Liver (tissue), 9 donors: ENCODE data around the gene SORD. TPM values are rescaled to one million over a fixed set of nuclear protein-coding genes. Genes with fewer than 3 reads are reported as not detected.

Source experiments
- DNase-seq: peaks from one replicate; pipeline ENCODE4 v3.0.0-alpha.2; 2017; ENCODE audit warnings: low spot score
- H3K27ac ChIP-seq, 2 donors: one replicate each; pipeline ENCODE4 v1.7.0; 2013; ENCODE audit warnings: inconsistent platforms in 2 of 2, low read length in 2 of 2, control low read depth in 1 of 2, low read depth in 1 of 2, mild to moderate bottlenecking in 1 of 2
- H3K27me3 ChIP-seq, 4 donors: one replicate each; pipeline versions ENCODE4 v1.6.1 to v1.7.0; 2013; ENCODE audit warnings: low read length in 3 of 4, inconsistent platforms in 1 of 4, mild to moderate bottlenecking in 1 of 4, moderate library complexity in 1 of 4; ENCODE audit not compliant: control insufficient read depth in 4 of 4, insufficient read depth in 4 of 4
- H3K36me3 ChIP-seq, 4 donors: one replicate each; pipeline versions ENCODE4 v1.6.1 to v1.7.0; 2013; ENCODE audit warnings: low read length in 3 of 4, mild to moderate bottlenecking in 3 of 4, low read depth in 1 of 4, moderate library complexity in 1 of 4; ENCODE audit not compliant: control insufficient read depth in 4 of 4, insufficient read depth in 3 of 4
- H3K4me1 ChIP-seq, 4 donors: one replicate each; pipeline versions ENCODE4 v1.6.1 to v1.7.0; 2013; ENCODE audit warnings: low read length in 3 of 4, mild to moderate bottlenecking in 3 of 4, moderate library complexity in 1 of 4; ENCODE audit not compliant: control insufficient read depth in 4 of 4, insufficient read depth in 4 of 4
- H3K4me3 ChIP-seq, 3 donors: one replicate each; pipeline versions ENCODE4 v1.6.1 to v1.7.0; 2013; ENCODE audit warnings: low read length in 3 of 3, control low read depth in 1 of 3, low read depth in 1 of 3, mild to moderate bottlenecking in 1 of 3
- H3K9ac ChIP-seq, 2 donors: one replicate each; pipeline ENCODE4 v1.7.0; 2013; ENCODE audit warnings: low read length in 2 of 2, mild to moderate bottlenecking in 2 of 2, moderate library complexity in 2 of 2, control low read depth in 1 of 2, low read depth in 1 of 2
- H3K9me3 ChIP-seq, 4 donors: one replicate each; pipeline versions ENCODE4 v1.6.1 to v1.7.0; 2013; ENCODE audit warnings: low read length in 3 of 4; ENCODE audit not compliant: control insufficient read depth in 4 of 4
- ATF3 ChIP-seq: IDR thresholded peaks from 2 replicates; pipeline ENCODE4 v1.6.1; 2016; ENCODE audit warnings: antibody characterized with exemption
- CTCF ChIP-seq: fragments of 150-350 bp; IDR thresholded peaks from 2 replicates; pipeline ENCODE4 v1.5.1; 2017; ENCODE audit warnings: improper control_type of control experiment, low read depth, low read length; ENCODE audit not compliant: missing input control
- EGR1 ChIP-seq, 2 donors: IDR thresholded peaks; 2 replicates each; pipeline ENCODE4 v1.6.1; 2016 to 2018; ENCODE audit warnings: antibody characterized with exemption in 2 of 2, low read depth in 2 of 2
- FOXA1 ChIP-seq: IDR thresholded peaks from 2 replicates; pipeline ENCODE4 v1.6.1; 2016; ENCODE audit warnings: antibody characterized with exemption
- FOXA2 ChIP-seq: IDR thresholded peaks from 2 replicates; pipeline ENCODE4 v1.6.1; 2016; ENCODE audit warnings: antibody characterized with exemption
- GABPA ChIP-seq, 2 donors: IDR thresholded peaks in 1 of 2; conservative IDR thresholded peaks in 1 of 2; 2 replicates each; pipeline ENCODE4 v1.6.1; 2016; ENCODE audit warnings: antibody characterized with exemption in 2 of 2, mild to moderate bottlenecking in 1 of 2, moderate library complexity in 1 of 2
- HNF4A ChIP-seq, 2 donors: conservative IDR thresholded peaks; 2 replicates each; pipeline ENCODE4 v1.6.1; 2016; ENCODE audit warnings: antibody characterized with exemption in 2 of 2, mild to moderate bottlenecking in 2 of 2
- HNF4G ChIP-seq: IDR thresholded peaks from 2 replicates; pipeline ENCODE4 v1.6.1; 2016; ENCODE audit warnings: antibody characterized with exemption
- JUND ChIP-seq, 2 donors: IDR thresholded peaks; 2 replicates each; pipeline ENCODE4 v1.6.1; 2016; ENCODE audit warnings: antibody characterized with exemption in 2 of 2
- MAX ChIP-seq: IDR thresholded peaks from 2 replicates; pipeline ENCODE4 v1.6.1; 2016; ENCODE audit warnings: antibody characterized with exemption
- NR2F2 ChIP-seq: IDR thresholded peaks from 2 replicates; pipeline ENCODE4 v1.6.1; 2016; ENCODE audit warnings: antibody characterized with exemption
- RAD21 ChIP-seq, 2 donors: IDR thresholded peaks; 2 replicates each; pipeline ENCODE4 v1.6.1; 2016; ENCODE audit warnings: antibody characterized with exemption in 2 of 2, mild to moderate bottlenecking in 2 of 2
- RXRA ChIP-seq, 2 donors: IDR thresholded peaks; 2 replicates each; pipeline ENCODE4 v1.6.1; 2017 to 2018; ENCODE audit warnings: antibody characterized with exemption in 2 of 2, mild to moderate bottlenecking in 1 of 2
- TAF1 ChIP-seq: conservative IDR thresholded peaks from 2 replicates; pipeline ENCODE4 v1.6.1; 2016; ENCODE audit warnings: antibody characterized with exemption, mild to moderate bottlenecking
- YY1 ChIP-seq: IDR thresholded peaks from 2 replicates; pipeline ENCODE4 v1.6.1; 2016; ENCODE audit warnings: antibody characterized with exemption, mild to moderate bottlenecking
- ZBTB33 ChIP-seq: IDR thresholded peaks from 2 replicates; pipeline ENCODE4 v1.6.1; 2016; ENCODE audit warnings: antibody characterized with exemption
- WGBS: extraction: QIAGEN DNeasy Blood & Tissue Kit; methylation state at CpG from one replicate; pipeline ENCODE4 v1.1.7; 2013; 5-methylcytosine and 5-hydroxymethylcytosine counted together
- polyA plus RNA-seq, 2 donors: library from polyadenylated mRNA; stranded (reverse) in 1 of 2; unstranded in 1 of 2; fragments of 200-250 nt in 1 of 2; fragments of >200 nt in 1 of 2; fragmentation: Nextera tagmentation in 1 of 2; extraction: Ambion mirVana in 1 of 2; gene quantifications; one replicate each; pipeline versions ENCODE4 v1.2.1 to v1.2.3, GENCODE V29; 2013 to 2015
- total RNA-seq, 2 donors: library from RNA; depleted of rRNA; stranded (reverse); fragments of >200 nt; gene quantifications; one replicate each; pipeline ENCODE4 v1.2.3, GENCODE V29; 2014
- donor health status: healthy.
- donor health status: healthy.
- donor health status: healthy.
- donor health status: healthy.
- donor health status: healthy.

SORD gene
- total and polyA plus RNA-seq, 4 donors = 75.5 to 169 (median 167) TPM

- H3K27me3 ChIP-seq = no peaks in the 10 kb centered on the region
- no peak overlapping the region for H3K4me3 ChIP-seq
- no peak overlapping the region for H3K9ac ChIP-seq
- H3K27ac ChIP-seq = no peak overlapping the region
- H3K9me3 ChIP-seq = no peaks in the 10 kb centered on the region
- TF ChIP-seq NR2F2 (no peak), TAF1 (no peak)
- no peaks in the 10 kb centered on the region for H3K4me1 ChIP-seq
- WGBS = 91% methylated on average over 11 of the region's 11 CpGs
- H3K36me3 ChIP-seq = no peaks in the 10 kb centered on the region
- DNase-seq = no peak
Measured at GRCh38 chr15:45093622-45094357, 70.8 kb downstream of the SORD start.

GRCh38 chr15:45094358-45094730 is 71.3 kb downstream of the SORD start:
- Histone ChIP-seq H3K36me3 (no peaks in the 10 kb centered on the region), H3K27me3 (no peaks in the 10 kb centered on the region), H3K4me1 (no peaks in the 10 kb centered on the region), H3K4me3 (no peak overlapping the region), H3K9me3 (no peaks in the 10 kb centered on the region), H3K9ac (no peak overlapping the region), H3K27ac (no peak overlapping the region)
- TF ChIP-seq FOXA1 (no peak), ZBTB33 (no peak), TAF1 (no peak), CTCF (no peak), ATF3 (no peak), HNF4G (no peak), NR2F2 (no peak), FOXA2 (no peak), HNF4A (conservative IDR thresholded peaks at IDR 0.05) (no peak), EGR1 (IDR thresholded peaks at IDR 0.05; ENCODE audit: low read depth in 2 of 2) (no peak), GABPA (IDR thresholded peaks at IDR 0.05 in 1 of 2, conservative IDR thresholded peaks at IDR 0.05 in 1 of 2) (no peak), MAX (no peak), RXRA (IDR thresholded peaks at IDR 0.05) (no peak), RAD21 (IDR thresholded peaks at IDR 0.05) (no peak), YY1 (no peak), JUND (IDR thresholded peaks at IDR 0.05) (no peak)
- DNase-seq = no peak
- WGBS = 89% methylated on average over 9 of the region's 9 CpGs
